Tibial nerve (tissue), 4 donors: Measurements from ENCODE around the gene HSD17B3.
A peak's percentile ranks its signal among the peaks of the same experiment; 100 is the strongest.

Source experiments
- CTCF ChIP-seq, 5 experiments: fragments of 200-600 bp in 3 of 5; fragments of 450-650 bp in 2 of 5; sonication (generic) in 3 of 5; IDR thresholded peaks; one replicate each; pipeline ENCODE4 v1.5.1; 2016 to 2019; ENCODE audit warnings: antibody characterized with exemption in 5 of 5, mild to moderate bottlenecking in 3 of 5, moderate library complexity in 2 of 5
- EP300 ChIP-seq, 2 donors: sonication (generic); formaldehyde crosslinking; IDR thresholded peaks; one replicate each; pipeline ENCODE4 v1.6.1; 2017; ENCODE audit warnings: antibody characterized with exemption in 2 of 2, mild to moderate bottlenecking in 1 of 2
- POLR2A ChIP-seq, 2 donors: fragments of 450-650 bp; IDR thresholded peaks; one replicate each; pipeline ENCODE4 v1.6.1; 2017; ENCODE audit warnings: antibody characterized with exemption in 2 of 2, mild to moderate bottlenecking in 2 of 2, moderate library complexity in 2 of 2

GRCh38 chr9:96232539-96233241 lies 69.3 kb downstream of the HSD17B3 start:
- TF ChIP-seq CTCF (IDR thresholded peaks at IDR 0.05) (peak; percentile 67 to 91 (median 83)), POLR2A (IDR thresholded peaks at IDR 0.05) (no peak), EP300 (IDR thresholded peaks at IDR 0.05) (peak; percentile 66 to 87)
